Activated gamma-delta T cell treated with anti-CD3 and anti-CD28 coated beads, Interleukin-2, amount 50 U/mL, for 16 hours (primary cell): ENCODE measurements around the gene SLC4A3.

Experiments used
- DNase-seq: peaks from one replicate; pipeline ENCODE4 v3.0.0-alpha.2; 2020; ENCODE audit warnings: low read depth

The SLC4A3 gene

DNA sequence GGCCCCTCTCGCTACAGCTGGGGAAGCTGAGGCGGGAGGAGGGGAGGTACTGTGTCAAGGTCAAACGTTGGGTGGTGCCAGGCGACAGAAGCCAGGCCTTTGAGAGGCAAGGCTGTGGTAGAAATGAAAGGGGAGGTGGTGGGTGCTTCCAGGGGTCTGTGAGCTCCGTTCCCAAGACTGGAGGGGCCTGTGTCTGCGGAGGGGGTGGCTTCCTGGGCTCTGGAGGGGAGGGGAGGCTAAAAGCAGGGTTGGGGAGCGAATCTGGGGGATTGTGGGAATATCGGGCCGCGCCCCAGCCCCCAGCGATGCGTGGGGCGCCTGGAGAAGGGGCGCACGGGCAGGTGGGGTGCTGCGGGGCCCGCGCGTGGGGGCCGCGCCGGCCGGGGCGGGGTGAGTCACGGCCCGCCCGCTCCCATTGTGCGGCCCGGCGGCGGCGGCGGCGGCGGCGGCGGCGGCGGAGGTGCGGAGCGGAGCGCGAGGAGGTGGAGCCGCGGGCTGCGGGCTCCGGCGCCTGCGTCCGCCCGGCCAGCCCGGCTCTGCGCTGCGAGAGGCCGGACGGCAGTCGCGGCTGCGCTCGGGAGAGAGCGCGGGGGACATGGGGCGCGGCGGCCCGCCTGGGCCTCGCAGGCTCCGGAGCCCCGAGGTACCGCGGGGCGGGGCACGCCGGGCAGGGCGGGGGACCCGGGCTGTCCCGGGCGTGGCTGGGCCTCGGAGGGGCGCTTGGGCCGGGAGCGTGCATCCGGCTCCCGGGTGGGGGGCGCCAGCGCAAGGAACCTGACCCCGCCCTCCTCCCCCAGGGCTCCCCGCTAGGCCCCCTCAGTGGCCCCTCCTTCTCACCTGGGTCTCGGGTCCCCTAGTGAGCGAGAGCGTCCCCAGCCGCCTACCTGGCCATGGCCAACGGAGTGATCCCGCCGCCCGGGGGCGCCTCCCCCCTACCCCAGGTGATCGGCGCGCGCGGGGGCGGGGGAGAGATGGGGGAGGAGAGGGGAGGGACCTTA is at the start of gene SLC4A3:
Gene SLC4A3 (plus strand): TSS at position 528 of the 998 bp plus-strand sequence. CDS start 363 bp downstream, at position 891.
- no peak for DNase-seq

DNA sequence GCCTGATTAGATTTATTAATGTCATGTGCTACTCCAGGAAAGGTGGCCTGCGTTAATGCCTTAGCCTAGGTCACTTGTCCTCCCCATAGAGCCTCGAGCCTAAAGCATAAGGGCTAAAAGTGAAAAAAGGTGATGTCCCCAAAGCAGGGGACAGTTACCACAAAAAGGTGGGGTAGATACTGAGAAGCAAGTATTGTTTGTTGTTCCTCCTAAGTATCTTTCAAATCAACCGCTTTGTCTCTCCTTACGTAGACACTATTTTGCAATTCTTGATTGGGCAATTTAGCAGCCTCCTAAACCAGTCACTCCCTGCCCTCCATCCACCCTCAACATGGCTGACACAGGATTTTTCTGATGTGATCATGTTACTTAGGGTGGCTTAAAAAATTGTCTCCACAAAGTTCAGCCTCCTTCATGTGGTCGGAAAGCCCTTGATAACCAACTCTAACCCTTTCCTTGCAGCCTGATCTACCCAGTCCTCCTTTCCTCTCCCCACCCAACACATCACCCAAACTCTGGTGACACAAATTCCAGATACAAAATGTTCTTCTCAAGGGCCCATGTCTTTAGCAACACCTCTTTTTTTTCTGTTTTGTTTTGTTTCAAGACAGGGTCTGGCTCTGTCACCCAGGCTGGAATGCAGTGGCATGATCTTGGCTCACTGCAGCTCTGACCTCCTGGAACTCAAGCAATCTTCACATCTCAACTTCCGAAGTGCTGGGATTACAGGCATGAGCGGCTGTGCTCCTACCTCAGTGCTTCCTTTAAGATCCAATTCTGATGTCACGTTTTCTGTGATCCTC is 48.4 kb upstream of the SLC4A3 start:
- DNase-seq, result no peak

DNA sequence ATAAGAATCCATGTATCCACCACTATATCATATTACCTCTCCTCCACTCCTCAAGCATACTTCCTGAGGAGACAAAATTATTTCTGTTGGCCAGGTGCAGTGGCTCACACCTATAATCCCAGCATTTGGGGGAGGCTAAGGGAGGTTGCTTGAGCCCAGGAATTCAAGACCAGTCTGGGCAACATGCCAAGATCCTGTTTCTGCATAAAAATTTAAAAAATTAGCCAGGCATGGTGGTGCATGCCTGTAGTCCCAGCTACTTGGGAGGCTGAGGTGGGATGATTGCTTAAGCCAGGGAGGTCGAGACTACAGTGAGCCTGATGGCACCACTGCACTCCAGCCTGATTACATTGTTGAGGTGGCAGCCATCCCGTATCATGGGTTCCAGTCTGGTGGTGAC is 46.1 kb upstream of the SLC4A3 start:
- no peak for DNase-seq

DNA sequence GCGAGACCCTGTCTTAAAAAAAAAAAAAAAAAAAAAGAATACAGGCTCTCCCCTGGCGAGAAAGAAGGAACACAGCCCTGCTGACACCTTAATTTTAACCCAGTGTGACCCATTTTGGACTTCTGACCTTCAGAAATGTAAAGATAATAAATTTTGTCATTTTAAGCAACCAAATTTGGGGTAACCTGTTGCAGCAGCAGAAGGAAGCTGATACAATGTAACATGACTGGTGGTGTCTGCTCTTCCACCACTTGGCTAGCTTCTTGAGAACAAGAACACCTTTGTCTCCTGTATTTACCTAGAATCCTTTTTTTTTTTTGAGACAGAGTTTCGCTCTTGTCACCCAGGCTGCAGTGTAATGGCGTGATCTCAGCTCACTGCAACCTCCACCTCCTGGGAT is 36.3 kb upstream of the SLC4A3 start:
- no peak for DNase-seq

DNA sequence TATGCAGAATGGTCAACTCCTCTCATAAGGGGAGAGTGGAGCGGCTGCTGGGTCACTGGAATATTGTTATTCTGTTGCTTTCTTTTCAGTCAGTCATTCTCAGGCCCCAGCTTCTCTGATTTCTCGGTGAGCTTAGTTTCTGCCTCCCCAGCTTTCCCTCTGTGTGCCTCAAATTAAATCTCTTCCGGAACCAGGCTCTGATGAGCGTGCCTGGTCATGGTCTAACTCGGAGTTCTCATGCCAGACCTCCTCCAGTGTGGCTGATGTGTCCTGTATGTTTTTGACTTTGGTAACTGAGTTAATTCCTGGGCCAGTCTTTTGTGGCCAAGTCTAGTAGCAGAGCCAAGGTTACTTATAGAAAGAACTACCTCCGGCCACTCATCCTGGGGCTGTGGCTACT is 34.7 kb upstream of the SLC4A3 start:
- no peak for DNase-seq

DNA sequence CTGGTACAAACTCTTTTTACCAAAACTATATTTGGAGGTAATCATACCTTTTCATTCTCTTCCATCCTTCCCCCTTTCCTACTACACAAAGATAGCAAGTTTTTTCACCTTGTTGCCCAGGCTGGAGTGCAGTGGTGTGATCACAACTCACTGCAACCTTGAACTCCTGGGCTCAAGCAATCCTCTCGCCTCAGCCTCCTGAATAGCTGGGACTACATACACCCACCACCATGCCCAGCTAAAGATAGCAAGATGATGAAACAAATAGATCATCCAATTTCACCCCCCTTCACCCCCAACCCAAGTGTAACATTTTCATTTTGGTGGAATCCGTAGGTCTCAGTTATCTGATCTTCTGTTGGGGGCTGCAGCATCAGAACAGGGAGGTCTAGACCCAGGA is 34.3 kb upstream of the SLC4A3 start:
- no peak for DNase-seq

- no peak for DNase-seq
Measured at GRCh38 chr2:219595256-219595655, 32.2 kb upstream of the SLC4A3 start.

DNA sequence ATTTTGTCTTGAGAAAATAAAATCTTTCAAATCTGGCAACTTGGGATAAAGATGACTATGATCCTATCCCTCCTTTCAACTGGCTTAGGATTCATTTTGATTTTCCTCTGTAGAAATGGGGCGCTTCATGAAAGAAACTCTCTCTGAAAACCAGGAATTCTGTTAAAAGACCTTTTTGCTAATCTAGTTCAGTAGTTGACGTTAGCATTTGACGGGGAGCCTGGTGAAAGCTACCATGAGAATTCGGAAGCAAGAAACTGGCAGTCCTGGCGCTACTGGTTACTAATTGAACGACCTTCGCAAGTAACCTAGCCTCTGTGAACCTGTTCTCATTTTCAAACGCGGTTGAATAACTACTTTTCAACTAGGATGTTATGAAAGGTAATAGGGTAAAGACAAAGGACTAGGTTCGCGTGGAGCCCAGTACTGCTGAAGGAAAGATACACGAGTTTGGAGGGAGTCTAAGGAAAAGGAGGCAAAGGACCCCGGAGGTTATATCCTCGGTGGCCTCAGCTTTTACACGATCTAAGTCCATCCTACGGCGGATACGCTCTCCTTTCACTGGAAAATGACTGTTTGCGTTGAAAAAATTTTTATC is 30.4 kb upstream of the SLC4A3 start:
- no peak for DNase-seq

DNA sequence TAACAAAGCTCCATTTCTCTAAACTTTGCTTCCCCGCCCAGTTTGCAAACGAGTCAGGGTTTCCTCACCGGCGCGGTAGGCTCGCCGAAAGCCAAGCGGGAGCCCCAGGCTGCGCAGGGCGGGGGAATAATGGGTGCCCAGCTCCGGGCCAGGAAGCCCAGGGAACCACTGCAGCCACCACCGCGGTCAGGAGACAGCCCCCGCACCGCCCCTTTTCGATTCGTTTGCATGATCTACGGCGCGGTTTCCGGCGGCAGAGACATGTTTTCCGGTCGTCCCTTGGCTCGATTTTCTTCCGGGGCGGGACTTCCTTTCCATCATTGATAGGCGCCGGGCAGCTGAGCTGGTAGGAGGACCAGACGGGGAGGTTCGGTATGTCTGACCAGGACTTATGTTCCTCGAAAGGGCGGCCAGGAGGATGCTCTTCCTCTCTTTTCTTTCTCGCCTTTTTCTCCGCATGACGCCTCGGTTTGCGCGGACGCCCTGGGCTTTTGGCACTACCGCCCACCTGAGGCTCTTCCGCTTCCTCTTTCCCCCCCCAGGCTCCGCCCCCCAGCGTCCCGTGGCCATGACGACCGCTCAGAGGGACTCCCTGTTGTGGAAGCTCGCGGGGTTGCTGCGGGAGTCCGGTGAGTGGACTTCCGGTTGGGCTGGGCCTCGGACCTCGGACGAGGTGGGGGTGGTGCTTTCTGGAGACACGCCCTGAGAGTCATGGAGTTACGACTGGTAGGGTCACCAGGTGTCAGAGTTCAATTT is 29.7 kb upstream of the SLC4A3 start, which contains the start of gene STK11IP:
Gene STK11IP (plus strand): TSS at position 306 of the 756 bp plus-strand sequence. CDS start 263 bp downstream, at position 569.
- DNase-seq, result peak; percentile 89

DNA sequence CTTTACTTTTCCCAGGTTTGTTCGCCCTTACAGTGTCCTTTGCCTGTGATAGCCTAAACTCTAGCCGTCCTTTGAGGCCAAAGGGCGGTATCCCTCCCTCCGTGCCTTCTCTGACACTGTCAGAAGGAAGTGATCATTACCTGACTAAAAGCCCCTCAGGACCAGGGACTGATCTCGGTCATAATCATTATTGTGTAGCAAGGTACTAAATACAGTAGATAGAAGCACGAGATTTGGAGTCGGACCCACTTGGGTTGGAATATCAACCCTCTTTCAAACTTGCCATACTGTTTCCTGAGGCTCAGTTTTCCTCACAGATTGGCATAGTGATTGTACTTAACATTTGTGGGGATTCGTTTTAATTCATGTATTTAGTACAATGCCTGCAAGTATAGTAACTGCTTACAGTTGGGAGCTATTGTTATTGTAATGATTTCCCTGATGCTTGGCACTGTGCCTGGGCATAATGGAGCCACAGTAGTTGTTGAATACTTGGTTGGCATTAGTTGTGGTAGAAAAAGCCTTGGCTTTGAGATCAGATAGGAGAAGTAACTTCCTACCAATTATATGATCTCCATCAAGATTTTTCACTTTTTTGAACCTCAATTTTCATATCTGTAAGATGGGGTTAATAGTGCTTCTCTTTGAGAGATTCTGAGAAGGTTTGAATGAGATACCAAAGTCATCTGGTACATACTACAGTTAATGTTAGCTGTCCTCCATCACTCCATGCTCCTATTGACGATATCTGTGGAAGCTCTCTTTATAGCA is 28.9 kb upstream of the SLC4A3 start:
- DNase-seq, result no peak

DNA sequence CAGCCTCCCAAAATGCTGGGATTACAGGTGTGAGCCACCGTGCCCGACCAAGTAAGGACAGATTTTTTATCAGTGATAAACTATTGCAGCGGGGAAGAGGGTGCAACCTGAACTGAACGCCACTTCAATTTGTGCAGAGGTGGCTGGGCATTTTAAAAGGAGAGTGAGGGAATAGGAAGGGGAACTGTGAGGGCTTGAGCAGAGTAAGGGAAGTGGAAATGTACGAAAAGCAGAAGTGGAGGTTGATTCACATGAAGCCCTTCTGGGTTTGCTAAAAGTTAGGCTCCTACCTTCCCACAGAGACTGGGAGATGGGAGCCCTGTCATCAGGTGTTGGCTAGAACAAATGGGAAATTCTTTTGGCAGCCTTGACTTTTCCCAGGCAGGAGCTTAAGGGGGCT is 23.7 kb upstream of the SLC4A3 start:
- no peak for DNase-seq

GRCh38 chr2:219605607-219605954 is 21.8 kb upstream of the SLC4A3 start:
- no peak for DNase-seq

- no peak for DNase-seq
Measured at GRCh38 chr2:219607931-219608330, 19.5 kb upstream of the SLC4A3 start.

GRCh38 chr2:219608399-219608964 is 18.9 kb upstream of the SLC4A3 start:
- no peak for DNase-seq

- DNase-seq, result no peak
Measured at GRCh38 chr2:219609149-219609750, 18.2 kb upstream of the SLC4A3 start.

DNA sequence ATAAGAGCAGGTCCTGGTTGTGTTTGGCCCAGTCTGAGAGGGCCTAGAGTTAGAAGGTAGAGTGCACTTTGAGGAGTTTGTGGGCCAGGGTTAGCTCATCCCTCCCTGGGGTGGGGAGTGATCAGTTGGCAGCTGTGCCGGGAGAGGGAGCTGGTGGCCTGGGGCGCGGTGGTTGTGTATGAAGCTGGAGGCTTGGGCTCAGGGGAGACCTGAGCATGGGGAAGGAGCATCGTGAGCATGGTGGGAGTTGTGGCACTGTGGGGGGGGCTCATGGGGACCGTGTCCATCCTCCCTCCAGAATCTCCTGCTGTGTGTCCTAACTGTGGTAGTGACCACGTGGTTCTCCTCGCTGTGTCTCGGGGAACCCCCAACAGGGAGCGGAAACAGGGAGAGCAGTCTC is 16.1 kb upstream of the SLC4A3 start:
- DNase-seq, result no peak

GRCh38 chr2:219611866-219612576 is 15.4 kb upstream of the SLC4A3 start:
- no peak for DNase-seq

GRCh38 chr2:219612577-219613286 is 14.7 kb upstream of the SLC4A3 start:
- no peak for DNase-seq
